Raji (cell line): ENCODE data around the gene MAPK10.

Experiments used
- POLR2A ChIP-seq: IDR thresholded peaks from 2 replicates; pipeline ENCODE4 v1.6.1; 2011; ENCODE audit warnings: low read depth, low read length, control low read depth; ENCODE audit not compliant: insufficient read depth

MAPK10 gene

GRCh38 chr4:85940151-85940550, 419.7 kb downstream of the MAPK10 start:
- no peak for TF ChIP-seq POLR2A
